Activated CD4-positive, alpha-beta T cell treated with anti-CD3 and anti-CD28 coated beads for 48 hours (primary cell): ENCODE data around the gene GON4L.
A peak's percentile ranks its signal among the peaks of the same experiment; 100 is the strongest.
"Not testable (repeated sequence)": the region's sequence is repeated elsewhere in the genome, so short reads cannot be mapped to it uniquely, and the experiment has no call there.

Source experiments
- DNase-seq: peaks from one replicate; pipeline ENCODE4 v3.0.0-alpha.2; 2020

The GON4L gene

GRCh38 chr1:155809088-155809487 lies 47.9 kb downstream of the GON4L start:
- DNase-seq: no peak

- no peak for DNase-seq
Observed at GRCh38 chr1:155801149-155801548, 55.9 kb downstream of the GON4L start.

- DNase-seq: not testable (repeated sequence)
Observed at GRCh38 chr1:155795618-155796017, 61.4 kb downstream of the GON4L start.

- no peak for DNase-seq
Observed at GRCh38 chr1:155794605-155795245, 62.3 kb downstream of the GON4L start.

GRCh38 chr1:155793213-155793612 lies 63.8 kb downstream of the GON4L start:
- DNase-seq: no peak

- no peak for DNase-seq
Observed at GRCh38 chr1:155777582-155777981, 79.4 kb downstream of the GON4L start.

GRCh38 chr1:155776414-155776813 lies 80.6 kb downstream of the GON4L start:
- peak; percentile 4 for DNase-seq

GRCh38 chr1:155773221-155773620 lies 83.8 kb downstream of the GON4L start:
- no peak for DNase-seq

GRCh38 chr1:155769257-155769656 lies 87.8 kb downstream of the GON4L start:
- no peak for DNase-seq

GRCh38 chr1:155767399-155767989 lies 89.5 kb downstream of the GON4L start:
- DNase-seq: not testable (repeated sequence)

- not testable (repeated sequence) for DNase-seq
Observed at GRCh38 chr1:155763989-155764388, 93.0 kb downstream of the GON4L start.

- not testable (repeated sequence) for DNase-seq
Observed at GRCh38 chr1:155763090-155763815, 93.8 kb downstream of the GON4L start.

GRCh38 chr1:155761736-155762405 lies 95.1 kb downstream of the GON4L start:
- no peak for DNase-seq

GRCh38 chr1:155760751-155761475 lies 96.1 kb downstream of the GON4L start:
- DNase-seq: no peak

- DNase-seq: no peak
Observed at GRCh38 chr1:155759966-155760630, 96.9 kb downstream of the GON4L start.

GRCh38 chr1:155759017-155759416 lies 98.0 kb downstream of the GON4L start:
- not testable (repeated sequence) for DNase-seq

GRCh38 chr1:155748141-155748540 lies 108.9 kb downstream of the GON4L start:
- DNase-seq: not testable (repeated sequence)

GRCh38 chr1:155747586-155747985 lies 109.4 kb downstream of the GON4L start:
- not testable (repeated sequence) for DNase-seq

GRCh38 chr1:155745284-155746228 lies 111.5 kb downstream of the GON4L start:
- DNase-seq: peak; percentile 100

- DNase-seq: no peak
Observed at GRCh38 chr1:155744711-155745283, 112.2 kb downstream of the GON4L start.

- DNase-seq: no peak
Observed at GRCh38 chr1:155741908-155742307, 115.1 kb downstream of the GON4L start.
